Gastroesophageal sphincter (tissue), 4 donors: ENCODE data around the gene ARGFX. TPM values are rescaled to one million over a fixed set of nuclear protein-coding genes. Genes with fewer than 3 reads are reported as not detected.
A peak's percentile ranks its signal among the peaks of the same experiment; 100 is the strongest.
"Not testable (repeated sequence)": the region's sequence is repeated elsewhere in the genome, so short reads cannot be mapped to it uniquely, and the experiment has no call there.

ENCODE experiments used
- ATAC-seq: fragments of 150-250 bp; one replicate; pipeline ENCODE4 v1.9.1; 2016; ENCODE audit warnings: mild to moderate bottlenecking, moderate library complexity
- H3K27ac ChIP-seq, 4 donors: fragments of 200-600 bp; sonication (generic) in 3 of 4; 1 replicate in 3 of 4; 2 replicates in 1 of 4; pipeline ENCODE4 v1.5.1; 2016 to 2019
- H3K27me3 ChIP-seq: fragments of 200-600 bp; sonication (generic); one replicate; pipeline ENCODE4 v1.5.1; 2019
- H3K36me3 ChIP-seq, 2 donors: fragments of 200-600 bp; sonication (generic); one replicate each; pipeline ENCODE4 v1.5.1; 2019; ENCODE audit warnings: control low read depth in 1 of 2
- H3K4me1 ChIP-seq, 3 donors: fragments of 200-600 bp; sonication (generic); 1 replicate in 2 of 3; 2 replicates in 1 of 3; pipeline ENCODE4 v1.5.1; 2016 to 2019; ENCODE audit warnings: control low read depth in 2 of 3
- H3K4me3 ChIP-seq, 2 donors: fragments of 200-600 bp; sonication (generic); one replicate each; pipeline ENCODE4 v1.5.1; 2019; ENCODE audit warnings: mild to moderate bottlenecking in 1 of 2, moderate library complexity in 1 of 2
- H3K9me3 ChIP-seq, 3 donors: fragments of 200-600 bp; sonication (generic); one replicate each; pipeline ENCODE4 v1.5.1; 2017 to 2019; ENCODE audit warnings: control low read depth in 2 of 3
- CTCF ChIP-seq, 4 experiments: fragments of 200-600 bp in 2 of 4; fragments of 450-650 bp in 2 of 4; sonication (generic) in 1 of 4; IDR thresholded peaks; one replicate each; pipeline ENCODE4 v1.5.1; 2017 to 2019; ENCODE audit warnings: antibody characterized with exemption in 4 of 4, mild to moderate bottlenecking in 2 of 4, moderate library complexity in 2 of 4
- EP300 ChIP-seq: sonication (generic); formaldehyde crosslinking; IDR thresholded peaks from one replicate; pipeline ENCODE4 v1.6.1; 2017; ENCODE audit warnings: antibody characterized with exemption, mild to moderate bottlenecking
- POLR2A ChIP-seq, 2 donors: fragments of 450-650 bp; IDR thresholded peaks; one replicate each; pipeline ENCODE4 v1.6.1; 2017; ENCODE audit warnings: antibody characterized with exemption in 2 of 2, mild to moderate bottlenecking in 2 of 2, moderate library complexity in 1 of 2
- POLR2AphosphoS5 ChIP-seq: sonication (generic); formaldehyde crosslinking; IDR thresholded peaks from one replicate; pipeline ENCODE4 v1.6.1; 2017; ENCODE audit warnings: antibody characterized with exemption
- WGBS, 2 donors: methylation state at CpG; one replicate each; pipeline ENCODE4 v1.1.5; 2018; ENCODE audit warnings: low coverage in 1 of 2; 5-methylcytosine and 5-hydroxymethylcytosine counted together
- total RNA-seq, 4 donors: library from RNA; depleted of rRNA; stranded (reverse); fragments of >200 nt; gene quantifications; one replicate each; pipeline ENCODE4 v1.1.0, GENCODE V29; 2016

The ARGFX gene
- total RNA-seq, 4 donors from 2014 or later = not detected

DNA sequence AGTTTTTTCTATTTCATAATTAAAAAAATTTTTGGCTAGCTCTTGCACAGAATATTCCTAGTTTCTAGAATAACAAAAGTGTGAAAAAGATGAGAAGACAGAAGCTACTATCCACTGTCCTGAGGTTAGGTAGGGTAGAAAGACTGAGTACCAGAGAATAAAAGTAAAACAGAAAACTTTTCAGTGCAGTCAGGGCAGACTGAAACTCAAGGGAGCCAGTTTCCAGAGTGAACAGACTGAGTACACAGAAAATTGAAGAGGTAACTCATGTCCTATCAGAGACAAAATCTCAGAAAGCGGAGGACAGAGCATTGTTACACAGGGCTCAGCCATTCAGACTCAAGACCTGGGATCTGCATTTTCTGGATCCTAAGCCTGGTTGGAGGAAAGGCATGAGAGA, 16.7 kb downstream of the ARGFX start:
- WGBS, 2 donors = 80 to 83% methylated on average over 1 of the region's 1 CpG
- Histone ChIP-seq H3K27me3 (peaks cover 14% of the 10 kb centered on the region), H3K4me3 (no peak overlapping the region), H3K9me3 (no peaks in the 10 kb centered on the region), H3K27ac (no peak overlapping the region), H3K36me3 (no peaks in the 10 kb centered on the region), H3K4me1 (no peaks in the 10 kb centered on the region)
- no peak for ATAC-seq
- no peak for TF ChIP-seq POLR2A (IDR thresholded peaks at IDR 0.05)
- no peak for TF ChIP-seq POLR2AphosphoS5
- TF ChIP-seq CTCF (IDR thresholded peaks at IDR 0.05) = no peak
- TF ChIP-seq EP300 = no peak

DNA sequence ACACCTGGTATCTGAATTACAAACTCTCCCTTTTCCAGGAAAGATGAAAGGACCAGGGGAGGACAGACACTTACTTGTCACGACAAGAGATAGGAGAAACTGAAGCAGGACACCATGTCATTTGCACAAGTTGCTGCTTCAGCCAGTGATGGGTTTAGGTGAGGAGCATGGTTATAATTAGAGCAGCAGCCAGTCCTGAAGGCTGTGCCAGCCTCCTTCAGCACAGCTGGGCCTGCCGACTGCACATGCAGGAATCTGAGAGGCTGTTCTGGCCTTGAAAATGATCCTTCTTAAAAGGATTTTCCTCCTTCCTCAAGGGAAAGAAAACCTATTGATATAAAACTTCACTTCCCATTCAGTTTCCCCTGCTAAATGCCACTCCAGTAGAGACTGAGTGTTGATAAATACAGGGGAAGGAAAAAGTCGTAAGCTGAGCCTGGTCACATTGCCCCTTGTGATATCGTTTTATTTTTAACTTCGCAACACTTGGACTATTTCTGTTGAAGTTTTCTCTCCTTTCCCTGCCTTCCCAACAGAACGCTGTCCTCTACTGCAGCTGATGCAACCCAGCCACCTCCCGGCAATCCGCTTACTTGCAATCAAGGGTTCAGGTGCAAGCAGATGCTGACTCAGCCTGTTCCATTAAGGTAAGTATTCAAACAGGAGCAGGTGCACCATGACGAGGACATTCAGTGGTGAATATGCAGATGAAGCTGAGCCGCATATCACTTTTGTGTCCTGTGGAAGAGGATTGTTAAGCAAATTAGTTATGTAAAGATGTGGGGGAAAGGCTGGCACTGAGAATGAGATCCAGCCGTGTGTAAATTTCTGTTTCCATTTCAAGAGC, 25.3 kb downstream of the ARGFX start, which contains the start of gene FBXO40:
FBXO40 (plus strand) TSS at position 524 of the 847 bp plus-strand sequence. CDS start 27,197 bp downstream, outside the sequence.
- no peaks in the 10 kb centered on the region for H3K36me3 ChIP-seq
- H3K4me1 ChIP-seq = peaks cover 0 to 13% (median 0%) of the 10 kb centered on the region in 3 donors
- ATAC-seq = no peak
- H3K4me3 ChIP-seq = no peak within 1 kb of the TSS
- H3K9me3 ChIP-seq = no peaks in the 10 kb centered on the region
- 27 to 32% methylated on average over 6 to 11 of the region's 11 CpGs for WGBS, 2 donors
- TF ChIP-seq CTCF (IDR thresholded peaks at IDR 0.05) (no peak), POLR2AphosphoS5 (no peak), POLR2A (IDR thresholded peaks at IDR 0.05) (no peak), EP300 (no peak)
- H3K27me3 ChIP-seq = no peaks in the 10 kb centered on the region
- peak within 1 kb of the TSS in 3 of 4 donors; percentile 8 to 58 (median 36) for H3K27ac ChIP-seq

- not testable (repeated sequence) for ATAC-seq, H3K9me3 ChIP-seq, H3K27ac ChIP-seq, H3K27me3 ChIP-seq, H3K4me3 ChIP-seq, H3K36me3 ChIP-seq
- peaks cover 0 to 13% (median 0%) of the 10 kb centered on the region in 3 donors for H3K4me1 ChIP-seq
- 91 to 95% methylated on average over 4 of the region's 4 CpGs for WGBS, 2 donors
Observed at GRCh38 chr3:121593806-121594205, 26.1 kb downstream of the ARGFX start.

DNA sequence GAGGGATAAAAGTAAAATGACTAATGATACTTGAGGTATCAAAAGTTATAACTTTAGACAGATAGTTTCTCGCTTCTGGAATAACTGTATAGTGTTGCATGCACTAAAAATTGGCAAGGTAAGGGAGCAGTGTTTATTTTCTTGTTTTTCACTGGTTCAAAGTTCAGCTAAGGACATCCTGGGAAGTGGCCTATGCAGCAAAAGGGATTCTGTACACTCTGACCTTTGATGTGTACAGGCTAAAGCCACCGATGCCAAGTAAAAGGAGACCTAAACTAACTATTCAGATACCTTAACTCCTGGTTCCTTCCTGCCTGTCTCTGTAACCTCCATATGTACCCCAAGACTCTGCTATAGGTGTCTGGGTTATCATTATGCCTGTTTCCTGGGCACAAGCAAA, 27.1 kb downstream of the ARGFX start:
- ATAC-seq = no peak
- TF ChIP-seq EP300 (no peak), CTCF (IDR thresholded peaks at IDR 0.05) (no peak), POLR2AphosphoS5 (no peak), POLR2A (IDR thresholded peaks at IDR 0.05) (no peak)
- no peaks in the 10 kb centered on the region for H3K9me3 ChIP-seq
- no peaks in the 10 kb centered on the region for H3K27me3 ChIP-seq
- peaks cover 0 to 13% (median 0%) of the 10 kb centered on the region in 3 donors for H3K4me1 ChIP-seq
- no peaks in the 10 kb centered on the region for H3K36me3 ChIP-seq
- H3K27ac ChIP-seq = no peak overlapping the region
- WGBS, 2 donors = 75 to 92% methylated on average over 2 of the region's 2 CpGs
- H3K4me3 ChIP-seq = no peak overlapping the region

GRCh38 chr3:121595765-121596406, 28.1 kb downstream of the ARGFX start:
- no peak overlapping the region for H3K27ac ChIP-seq
- ATAC-seq = no peak
- WGBS, 2 donors = 80 to 85% methylated on average over 3 of the region's 4 CpGs

More at GRCh38 chr3:121595765-121596406, 28.1 kb downstream of the ARGFX start:
- no peaks in the 10 kb centered on the region for H3K9me3 ChIP-seq
- no peak for TF ChIP-seq POLR2A (IDR thresholded peaks at IDR 0.05)
- no peak for TF ChIP-seq EP300
- TF ChIP-seq POLR2AphosphoS5 = no peak
- TF ChIP-seq CTCF (IDR thresholded peaks at IDR 0.05) = no peak
- H3K27me3 ChIP-seq = no peaks in the 10 kb centered on the region
- H3K36me3 ChIP-seq = no peaks in the 10 kb centered on the region
- H3K4me1 ChIP-seq = peaks cover 0 to 13% (median 0%) of the 10 kb centered on the region in 3 donors
- no peak overlapping the region for H3K4me3 ChIP-seq
